COLO668 (cell line): ENCODE measurements around the gene PGA5.

Experiments used
- DNase-seq: peaks from one replicate; lab custom pipeline; 2025; ENCODE audit not compliant: unreplicated experiment; lab: John Stamatoyannopoulos, UW

PGA5 gene

GRCh38 chr11:61293867-61294716 is 53.1 kb downstream of the PGA5 start:
- DNase-seq, result peak; percentile 69

GRCh38 chr11:61294717-61295595 is 54.0 kb downstream of the PGA5 start, which contains the start of gene VWCE:
TSS of gene VWCE (minus strand) at chr11:61295316. CDS start at chr11:61295037, 279 bp downstream.
- peak; percentile 82 for DNase-seq

- peak; percentile 56 for DNase-seq
Measured at GRCh38 chr11:61295596-61295926, 54.6 kb downstream of the PGA5 start.

GRCh38 chr11:61297341-61297740 is 56.4 kb downstream of the PGA5 start:
- no peak for DNase-seq

- no peak for DNase-seq
Measured at GRCh38 chr11:61297746-61298145, 56.8 kb downstream of the PGA5 start.

GRCh38 chr11:61298663-61299244 is 57.8 kb downstream of the PGA5 start:
- DNase-seq, result no peak
